ENCODE measurements around the gene SSTR5.

SSTR5 gene

GRCh38 chr16:1040346-1040745, 32.2 kb upstream of the SSTR5 start:
- DNase-seq: no peak

GRCh38 chr16:1042049-1042744, 30.4 kb upstream of the SSTR5 start:
- DNase-seq: no peak

GRCh38 chr16:1042866-1043265, 29.7 kb upstream of the SSTR5 start:
- DNase-seq: no peak

- DNase-seq: no peak
Measured at GRCh38 chr16:1043881-1044451, 28.6 kb upstream of the SSTR5 start.

GRCh38 chr16:1044460-1045309, 27.9 kb upstream of the SSTR5 start:
- no peak for DNase-seq

GRCh38 chr16:1045310-1045992, 27.1 kb upstream of the SSTR5 start:
- no peak for DNase-seq

GRCh38 chr16:1045993-1046911, 26.3 kb upstream of the SSTR5 start:
- no peak for DNase-seq

GRCh38 chr16:1047123-1047522, 25.4 kb upstream of the SSTR5 start:
- DNase-seq: no peak

- DNase-seq: no peak
Measured at GRCh38 chr16:1047801-1048200, 24.7 kb upstream of the SSTR5 start.

GRCh38 chr16:1048442-1049112, 24.0 kb upstream of the SSTR5 start:
- DNase-seq: peak; percentile 43

GRCh38 chr16:1049113-1049975, 23.2 kb upstream of the SSTR5 start:
- DNase-seq: no peak

- no peak for DNase-seq
Measured at GRCh38 chr16:1049976-1050247, 22.6 kb upstream of the SSTR5 start.

GRCh38 chr16:1050516-1050915, 22.0 kb upstream of the SSTR5 start:
- no peak for DNase-seq

GRCh38 chr16:1050921-1051320, 21.6 kb upstream of the SSTR5 start:
- no peak for DNase-seq

GRCh38 chr16:1051446-1051845, 21.1 kb upstream of the SSTR5 start:
- no peak for DNase-seq

GRCh38 chr16:1052721-1053120, 19.8 kb upstream of the SSTR5 start:
- no peak for DNase-seq

GRCh38 chr16:1053121-1053521, 19.4 kb upstream of the SSTR5 start:
- no peak for DNase-seq

- DNase-seq: no peak
Measured at GRCh38 chr16:1053700-1054368, 18.7 kb upstream of the SSTR5 start.

GRCh38 chr16:1054660-1055556, 17.6 kb upstream of the SSTR5 start:
- DNase-seq: peak; percentile 32
